Measurements from ENCODE around the gene CLMN. TPM values are rescaled to one million over a fixed set of nuclear protein-coding genes. Genes with fewer than 3 reads are reported as not detected.

CLMN gene
- total and polyA plus RNA-seq, 2 of the 13 experiments (the other 11 are each of a cell fraction or from before 2014, with no cell fraction given), result 15.1 to 16.7 TPM

- TF ChIP-seq GLI4 (CRISPR knock-in tag; IDR thresholded peaks at IDR 0.05; ENCODE audit: borderline replicate concordance), result no peak
- no peak for TF ChIP-seq YY1 (IDR thresholded peaks at IDR 0.05; ENCODE audit: insufficient read depth, insufficient replicate concordance, low read depth, low read length)
- TF ChIP-seq CEBPG (CRISPR knock-in tag; IDR thresholded peaks at IDR 0.05), result no peak
- TF ChIP-seq ZNF878 (CRISPR knock-in tag; IDR thresholded peaks at IDR 0.05), result no peak
- TF ChIP-seq KLF12 (CRISPR knock-in tag; IDR thresholded peaks at IDR 0.05; ENCODE audit: borderline replicate concordance), result no peak
- no peak for TF ChIP-seq STAT5B (CRISPR knock-in tag; IDR thresholded peaks at IDR 0.05)
- TF ChIP-seq CCAR2 (optimal IDR thresholded peaks at IDR 0.05; ENCODE audit: low read depth, low read length), result no peak
- no peak for TF ChIP-seq ZNF253 (CRISPR knock-in tag; IDR thresholded peaks at IDR 0.05; ENCODE audit: borderline replicate concordance)
- TF ChIP-seq ZBTB3 (CRISPR knock-in tag; IDR thresholded peaks at IDR 0.05; ENCODE audit: borderline replicate concordance, low read depth), result no peak
- no peak for TF ChIP-seq MXD4 (CRISPR knock-in tag; IDR thresholded peaks at IDR 0.05)
- TF ChIP-seq PAWR (CRISPR knock-in tag; IDR thresholded peaks at IDR 0.05; ENCODE audit: borderline replicate concordance), result no peak
- TF ChIP-seq PRDM15 (CRISPR knock-in tag; IDR thresholded peaks at IDR 0.05), result no peak
- no peak for TF ChIP-seq NFRKB (IDR thresholded peaks at IDR 0.05)
- 0 out of 2 replicates have a peak, but pooled peaks have one; percentile 23 for TF ChIP-seq RARA (CRISPR knock-in tag; IDR thresholded peaks at IDR 0.05)
- peak; percentile 43; the same call in 1 of the 2 replicates for TF ChIP-seq MYC (CRISPR knock-in tag; IDR thresholded peaks at IDR 0.05; ENCODE audit: borderline replicate concordance)
- TF ChIP-seq MNT (IDR thresholded peaks at IDR 0.05), result peak; percentile 67
- TF ChIP-seq ZNF224 (CRISPR knock-in tag; IDR thresholded peaks at IDR 0.05), result no peak
- TF ChIP-seq ELF1 (CRISPR knock-in tag; IDR thresholded peaks at IDR 0.05), result no peak
- TF ChIP-seq ATF5 (CRISPR knock-in tag; IDR thresholded peaks at IDR 0.05; ENCODE audit: low read depth), result no peak
- no peak for TF ChIP-seq ZNF230 (CRISPR knock-in tag; IDR thresholded peaks at IDR 0.05)
- no peak for TF ChIP-seq TRAFD1 (CRISPR knock-in tag; IDR thresholded peaks at IDR 0.05; ENCODE audit: borderline replicate concordance)
Measured at GRCh38 chr14:95307402-95308041, 12.2 kb downstream of the CLMN start (continued).

Measured in HepG2 (cell line).